Measurements from ENCODE around the gene SNX13.

Gene SNX13

DNA sequence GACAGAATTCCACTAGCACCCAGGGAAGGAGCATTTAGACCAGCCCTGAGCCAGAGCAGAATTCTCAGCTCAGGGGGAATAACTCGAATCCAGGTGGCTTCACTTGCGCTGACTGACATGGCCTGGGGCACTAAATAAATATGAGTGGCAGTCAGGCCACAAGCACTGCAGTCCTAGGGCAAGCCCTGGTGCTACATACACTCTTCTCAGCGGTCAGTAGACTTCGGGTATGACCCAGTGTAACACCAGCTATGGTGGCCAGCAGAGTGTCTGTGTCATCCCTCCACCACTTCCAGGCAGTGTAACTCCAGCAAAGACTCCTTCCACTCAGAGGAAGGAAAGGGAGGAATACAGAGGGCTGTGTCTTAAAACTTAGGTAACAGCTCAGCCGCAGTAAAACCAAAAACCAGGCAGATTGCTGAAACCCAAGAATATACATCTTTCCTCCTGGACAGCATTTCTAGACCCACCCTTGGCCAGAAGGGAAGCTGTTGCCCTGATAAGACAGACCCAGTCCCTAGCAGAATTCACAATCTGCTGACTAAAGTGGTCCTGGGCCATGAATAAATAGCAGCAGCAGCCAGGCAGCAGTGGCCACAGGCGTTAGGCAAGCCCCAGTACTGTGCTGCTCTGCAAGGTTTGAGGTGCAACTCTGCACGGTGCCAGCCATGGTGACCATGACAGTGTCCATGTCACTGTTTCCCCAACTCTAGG lies 77.0 kb downstream of the SNX13 start:
- no peaks in the 10 kb centered on the region for H3K36me3 ChIP-seq (ENCODE audit: control insufficient read depth, insufficient read depth, low read length)
- no peak overlapping the region for H3K27ac ChIP-seq
- no peak overlapping the region for H3K4me3 ChIP-seq (ENCODE audit: low read depth, low read length)

GRCh38 chr7:17856251-17856650 lies 84.0 kb downstream of the SNX13 start:
- no peaks in the 10 kb centered on the region for H3K4me1 ChIP-seq
- TF ChIP-seq, protein P1, sequence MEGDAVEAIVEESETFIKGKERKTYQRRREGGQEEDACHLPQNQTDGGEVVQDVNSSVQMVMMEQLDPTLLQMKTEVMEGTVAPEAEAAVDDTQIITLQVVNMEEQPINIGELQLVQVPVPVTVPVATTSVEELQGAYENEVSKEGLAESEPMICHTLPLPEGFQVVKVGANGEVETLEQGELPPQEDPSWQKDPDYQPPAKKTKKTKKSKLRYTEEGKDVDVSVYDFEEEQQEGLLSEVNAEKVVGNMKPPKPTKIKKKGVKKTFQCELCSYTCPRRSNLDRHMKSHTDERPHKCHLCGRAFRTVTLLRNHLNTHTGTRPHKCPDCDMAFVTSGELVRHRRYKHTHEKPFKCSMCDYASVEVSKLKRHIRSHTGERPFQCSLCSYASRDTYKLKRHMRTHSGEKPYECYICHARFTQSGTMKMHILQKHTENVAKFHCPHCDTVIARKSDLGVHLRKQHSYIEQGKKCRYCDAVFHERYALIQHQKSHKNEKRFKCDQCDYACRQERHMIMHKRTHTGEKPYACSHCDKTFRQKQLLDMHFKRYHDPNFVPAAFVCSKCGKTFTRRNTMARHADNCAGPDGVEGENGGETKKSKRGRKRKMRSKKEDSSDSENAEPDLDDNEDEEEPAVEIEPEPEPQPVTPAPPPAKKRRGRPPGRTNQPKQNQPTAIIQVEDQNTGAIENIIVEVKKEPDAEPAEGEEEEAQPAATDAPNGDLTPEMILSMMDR (IDR thresholded peaks at IDR 0.05), result no peak
- H2AFZ ChIP-seq, result no peak overlapping the region
- no peak overlapping the region for H3K9ac ChIP-seq
- peaks cover 2% of the 10 kb centered on the region for H3K79me2 ChIP-seq
- no peak overlapping the region for H3K4me3 ChIP-seq (ENCODE audit: low read depth, low read length)
- H3K9me3 ChIP-seq (ENCODE audit: control insufficient read depth, low read length), result no peaks in the 10 kb centered on the region
- no peaks in the 10 kb centered on the region for H3K36me3 ChIP-seq (ENCODE audit: control insufficient read depth, insufficient read depth, low read length)
- no peak overlapping the region for H3K27ac ChIP-seq
- no peak overlapping the region for H3K4me2 ChIP-seq (ENCODE audit: low read length)
- no peaks in the 10 kb centered on the region for H3K27me3 ChIP-seq (ENCODE audit: control insufficient read depth, insufficient read depth, low read length)

More for the DNA sequence above, 77.0 kb downstream of the SNX13 start:
- Histone ChIP-seq H3K79me2 (no peaks in the 10 kb centered on the region), H3K4me1 (no peaks in the 10 kb centered on the region), H3K9ac (no peak overlapping the region), H2AFZ (no peak overlapping the region), H3K9me3 (ENCODE audit: control insufficient read depth, low read length) (no peaks in the 10 kb centered on the region), H3K4me2 (ENCODE audit: low read length) (no peak overlapping the region), H3K27me3 (ENCODE audit: control insufficient read depth, insufficient read depth, low read length) (no peaks in the 10 kb centered on the region)
- TF ChIP-seq, protein P1 (IDR thresholded peaks at IDR 0.05), result no peak

DNA sequence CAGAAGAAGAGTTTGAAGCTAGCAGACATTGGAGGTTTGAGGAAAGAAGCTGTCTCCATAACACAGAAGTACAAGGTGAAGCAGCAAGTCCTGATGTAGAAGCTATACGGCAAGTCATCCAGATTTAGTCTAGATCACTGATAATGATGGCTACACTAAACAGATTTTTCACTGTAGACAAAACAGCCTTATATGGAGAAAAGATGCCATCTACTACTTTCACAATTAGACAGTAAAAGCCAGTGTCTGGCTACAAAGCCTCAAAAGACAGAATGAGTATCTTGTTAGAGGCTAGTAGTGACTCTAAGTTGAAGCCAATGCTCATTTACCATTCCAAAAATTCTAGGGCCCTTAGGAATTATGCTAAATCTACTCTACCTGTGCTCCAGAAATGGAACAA lies 85.1 kb downstream of the SNX13 start:
- TF ChIP-seq, protein P1 (IDR thresholded peaks at IDR 0.05), result no peak
- no peak overlapping the region for H3K4me3 ChIP-seq (ENCODE audit: low read depth, low read length)
- H3K9ac ChIP-seq, result no peak overlapping the region
- peaks cover 2% of the 10 kb centered on the region for H3K79me2 ChIP-seq
- no peak overlapping the region for H2AFZ ChIP-seq
- no peaks in the 10 kb centered on the region for H3K4me1 ChIP-seq
- no peak overlapping the region for H3K4me2 ChIP-seq (ENCODE audit: low read length)
- H3K27me3 ChIP-seq (ENCODE audit: control insufficient read depth, insufficient read depth, low read length), result no peaks in the 10 kb centered on the region
- H3K36me3 ChIP-seq (ENCODE audit: control insufficient read depth, insufficient read depth, low read length), result no peaks in the 10 kb centered on the region
- no peaks in the 10 kb centered on the region for H3K9me3 ChIP-seq (ENCODE audit: control insufficient read depth, low read length)
- H3K27ac ChIP-seq, result no peak overlapping the region

- no peaks in the 10 kb centered on the region for H3K36me3 ChIP-seq (ENCODE audit: control insufficient read depth, insufficient read depth, low read length)
- H2AFZ ChIP-seq, result no peak overlapping the region
- H3K9me3 ChIP-seq (ENCODE audit: control insufficient read depth, low read length), result no peaks in the 10 kb centered on the region
- TF ChIP-seq, protein P1 (IDR thresholded peaks at IDR 0.05), result no peak
- H3K27me3 ChIP-seq (ENCODE audit: control insufficient read depth, insufficient read depth, low read length), result no peaks in the 10 kb centered on the region
- no peak overlapping the region for H3K9ac ChIP-seq
- H3K27ac ChIP-seq, result no peak overlapping the region
- no peak overlapping the region for H3K4me2 ChIP-seq (ENCODE audit: low read length)
- no peak overlapping the region for H3K4me3 ChIP-seq (ENCODE audit: low read depth, low read length)
- H3K79me2 ChIP-seq, result peaks cover 2% of the 10 kb centered on the region
- H3K4me1 ChIP-seq, result no peaks in the 10 kb centered on the region
Observed at GRCh38 chr7:17854261-17855047, 85.8 kb downstream of the SNX13 start.

Measured in parathyroid adenoma (tissue), 2 donors.